RWPE2 (cell line): ENCODE measurements around the gene FZD8.
A peak's percentile ranks its signal among the peaks of the same experiment; 100 is the strongest.

ENCODE experiments used
- ATAC-seq: fragments of 200-7000 bp; cut with Tn5 transposase; 3 replicates; pipeline ENCODE4 v1.9.1; 2021; ENCODE audit warnings: low read depth
- DNase-seq: peaks from one replicate; pipeline ENCODE4 v3.0.0-alpha.2; 2020; ENCODE audit warnings: low spot score
- H3K27ac ChIP-seq: fragments of 450-650 bp; 2 replicates; pipeline ENCODE4 v1.5.1; 2017; ENCODE audit warnings: mild to moderate bottlenecking; ENCODE audit not compliant: poor library complexity, severe bottlenecking
- H3K27me3 ChIP-seq: fragments of 250-450 bp; sonication (Bioruptor Pico); 2 replicates; pipeline ENCODE4 v1.5.1; 2021; ENCODE audit warnings: mild to moderate bottlenecking, moderate library complexity; ENCODE audit not compliant: insufficient read depth, poor library complexity, severe bottlenecking
- H3K36me3 ChIP-seq: fragments of 250-450 bp; sonication (Bioruptor Pico); 2 replicates; pipeline ENCODE4 v1.5.1; 2020; ENCODE audit warnings: low read depth, mild to moderate bottlenecking, moderate library complexity
- H3K4me1 ChIP-seq: fragments of 250-450 bp; sonication (Bioruptor Pico); 2 replicates; pipeline ENCODE4 v1.5.1; 2021; ENCODE audit warnings: mild to moderate bottlenecking, moderate library complexity; ENCODE audit not compliant: insufficient read depth, poor library complexity, severe bottlenecking
- H3K4me3 ChIP-seq: fragments of 250-450 bp; sonication (Bioruptor Pico); 2 replicates; pipeline ENCODE4 v1.5.1; 2021; ENCODE audit warnings: mild to moderate bottlenecking, moderate library complexity; ENCODE audit not compliant: severe bottlenecking
- H3K9me3 ChIP-seq: fragments of 250-450 bp; sonication (Bioruptor Pico); 2 replicates; pipeline ENCODE4 v1.5.1; 2021; ENCODE audit warnings: mild to moderate bottlenecking, moderate library complexity; ENCODE audit not compliant: severe bottlenecking
- CTCF ChIP-seq: fragments of 450-650 bp; IDR thresholded peaks from one replicate; pipeline ENCODE4 v1.5.1; 2017; ENCODE audit warnings: mild to moderate bottlenecking, moderate library complexity; ENCODE audit not compliant: poor library complexity, severe bottlenecking

FZD8 gene

GRCh38 chr10:35639021-35639727 is 2.9 kb downstream of the FZD8 start:
- no peak overlapping the region for H3K27ac ChIP-seq
- peak overlapping the region; percentile 86 for H3K4me3 ChIP-seq
- H3K36me3 ChIP-seq, result no peaks in the 10 kb centered on the region
- no peak for DNase-seq
- ATAC-seq, result no peak
- no peak for TF ChIP-seq CTCF
- peaks cover 4% of the 10 kb centered on the region for H3K4me1 ChIP-seq
- no peaks in the 10 kb centered on the region for H3K27me3 ChIP-seq
- H3K9me3 ChIP-seq, result no peaks in the 10 kb centered on the region

GRCh38 chr10:35638101-35638500 is 4.0 kb downstream of the FZD8 start:
- Histone ChIP-seq H3K9me3 (no peaks in the 10 kb centered on the region), H3K36me3 (no peaks in the 10 kb centered on the region), H3K27me3 (no peaks in the 10 kb centered on the region), H3K4me3 (no peak overlapping the region), H3K4me1 (peaks cover 4% of the 10 kb centered on the region), H3K27ac (no peak overlapping the region)
- ATAC-seq, result no peak
- DNase-seq, result no peak
- no peak for TF ChIP-seq CTCF

GRCh38 chr10:35637462-35637861 is 4.6 kb downstream of the FZD8 start:
- DNase-seq, result no peak
- Histone ChIP-seq H3K27me3 (no peaks in the 10 kb centered on the region), H3K4me1 (peaks cover 4% of the 10 kb centered on the region), H3K4me3 (no peak overlapping the region), H3K36me3 (no peaks in the 10 kb centered on the region), H3K9me3 (no peaks in the 10 kb centered on the region), H3K27ac (no peak overlapping the region)
- ATAC-seq, result no peak
- no peak for TF ChIP-seq CTCF

- no peak for DNase-seq
- no peak overlapping the region for H3K4me3 ChIP-seq
These were observed 5.1 kb downstream of the FZD8 start for GRCh38 chr10:35636956-35637355.

More at GRCh38 chr10:35636956-35637355, 5.1 kb downstream of the FZD8 start:
- Histone ChIP-seq H3K9me3 (no peaks in the 10 kb centered on the region), H3K36me3 (no peaks in the 10 kb centered on the region), H3K4me1 (peaks cover 4% of the 10 kb centered on the region), H3K27ac (no peak overlapping the region), H3K27me3 (no peaks in the 10 kb centered on the region)
- no peak for TF ChIP-seq CTCF
- no peak for ATAC-seq
